CD4-positive, alpha-beta T cell treated with Interleukin-17A for 4 hours (primary cell): ENCODE measurements around the gene CCM2.
A peak's percentile ranks its signal among the peaks of the same experiment; 100 is the strongest.

ENCODE experiments used
- DNase-seq: peaks from one replicate; pipeline ENCODE4 v3.0.0-alpha.2; 2020; ENCODE audit warnings: mixed read lengths

Gene CCM2

DNA sequence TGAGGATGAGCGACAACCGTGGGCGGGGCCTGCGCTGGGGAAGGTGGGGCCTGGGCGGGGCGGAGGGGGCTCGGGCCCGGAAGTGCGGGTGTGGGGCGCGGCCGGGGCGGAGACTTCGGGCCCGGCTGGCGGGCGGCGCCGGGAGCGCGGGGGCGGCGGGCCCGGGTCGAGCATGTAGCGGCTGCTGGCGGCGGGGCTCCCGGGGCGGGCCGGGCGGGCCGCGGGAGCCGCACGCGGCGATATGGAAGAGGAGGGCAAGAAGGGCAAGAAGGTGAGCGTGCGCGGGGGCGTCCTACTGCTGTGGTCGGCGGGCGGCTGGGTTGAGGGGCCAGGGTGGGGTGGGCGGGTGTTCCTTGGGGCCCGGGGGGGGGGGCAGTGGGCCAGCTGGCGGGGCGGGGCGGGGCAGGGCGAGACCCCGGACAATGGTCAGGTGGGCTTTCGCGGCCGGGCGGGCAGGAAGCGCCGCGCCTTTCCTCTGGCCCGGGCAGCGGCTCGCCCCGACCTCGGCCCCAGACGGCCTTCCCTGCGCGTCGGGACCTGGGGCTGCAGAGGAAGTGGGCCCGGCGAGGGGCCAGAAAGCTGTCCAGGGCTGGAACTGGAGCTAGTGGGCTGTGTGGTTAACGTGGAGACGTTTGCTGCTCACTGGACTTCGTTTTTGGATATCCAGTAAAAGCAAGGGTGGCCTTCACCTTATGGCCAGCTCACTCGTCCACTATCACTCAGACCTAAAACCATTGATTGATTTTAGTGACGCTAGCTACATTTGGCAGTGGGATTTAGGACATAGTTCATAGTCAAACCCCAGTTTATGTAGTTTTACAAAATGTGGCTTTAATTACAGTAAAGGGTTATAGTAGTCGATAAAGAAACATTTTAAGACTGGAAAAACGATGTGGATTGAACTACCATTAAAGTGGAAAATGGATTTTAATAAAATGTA, at the start of gene CCM2:
Gene CCM2, plus strand, starts transcription at position 109 of the 940 bp plus-strand sequence. Its CDS starts 133 bp downstream, at position 242.
- DNase-seq: peak; percentile 28

DNA sequence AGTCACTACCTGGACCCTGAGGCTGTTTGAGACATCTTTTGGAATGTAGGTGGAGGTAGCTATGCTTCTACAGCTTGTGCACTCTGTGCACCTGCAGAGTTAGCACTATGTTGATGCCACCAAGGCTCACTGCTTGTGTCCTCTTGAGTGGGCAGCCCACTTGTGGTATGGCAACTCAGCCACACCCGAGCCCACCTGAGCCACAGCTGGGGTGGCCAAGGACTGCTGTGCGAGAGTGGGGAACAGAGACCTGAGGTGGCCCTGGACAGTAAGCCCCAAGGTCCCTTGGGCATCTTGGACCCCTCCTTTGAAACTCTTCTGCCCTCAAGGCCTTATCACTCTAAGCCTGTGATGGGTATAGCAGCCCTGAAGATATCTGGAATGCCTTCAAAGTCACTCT, 46.8 kb upstream of the CCM2 start:
- DNase-seq: no peak

DNA sequence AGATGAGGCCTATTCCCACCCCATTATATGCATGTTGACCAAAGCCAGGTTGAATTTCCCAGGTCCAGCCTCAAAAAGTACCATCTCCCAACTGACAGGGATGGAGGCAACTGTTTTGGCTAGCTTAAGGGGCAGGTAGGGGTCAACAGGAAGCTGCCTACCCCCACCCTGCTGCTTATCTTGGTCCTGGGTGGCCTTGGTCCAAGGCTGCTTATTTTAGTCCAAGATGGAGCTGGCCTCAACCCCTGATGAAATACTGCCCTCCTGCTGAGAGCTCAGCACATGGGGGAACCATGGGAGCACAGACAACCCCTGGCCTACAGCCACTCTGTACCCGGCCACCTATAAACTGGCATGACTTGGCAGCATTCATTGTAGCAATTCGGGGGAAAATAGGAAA, 44.3 kb upstream of the CCM2 start:
- DNase-seq: no peak

DNA sequence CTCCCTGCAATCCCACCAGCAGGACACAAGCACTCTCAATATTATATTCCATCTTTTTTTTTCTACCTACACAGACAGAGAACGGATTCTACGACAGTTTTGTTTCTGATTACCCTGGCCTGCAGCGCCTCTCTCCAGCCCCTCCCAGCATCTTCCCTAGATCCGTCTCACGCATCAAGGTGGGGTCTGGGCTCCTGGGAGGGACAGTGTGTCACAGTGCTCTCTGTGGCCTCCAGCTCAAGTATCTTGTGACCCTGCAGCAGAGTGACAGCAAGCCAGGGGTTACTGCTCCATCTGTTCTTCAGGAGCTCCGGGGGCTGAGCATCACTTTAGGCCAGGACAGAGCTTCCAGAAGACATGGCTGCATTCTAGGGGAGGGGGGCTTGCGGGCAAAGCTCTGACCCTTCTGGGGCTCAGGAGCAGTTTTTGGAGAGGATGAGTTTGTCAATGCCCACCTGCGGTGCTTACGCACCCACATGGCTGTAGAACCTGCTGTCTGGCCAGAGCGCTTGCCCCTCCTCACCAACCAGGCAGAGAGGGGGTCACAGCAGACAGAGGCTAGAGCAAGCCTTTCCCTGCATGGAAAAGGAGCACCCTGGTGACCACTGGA, 43.7 kb upstream of the CCM2 start:
- no peak for DNase-seq

DNA sequence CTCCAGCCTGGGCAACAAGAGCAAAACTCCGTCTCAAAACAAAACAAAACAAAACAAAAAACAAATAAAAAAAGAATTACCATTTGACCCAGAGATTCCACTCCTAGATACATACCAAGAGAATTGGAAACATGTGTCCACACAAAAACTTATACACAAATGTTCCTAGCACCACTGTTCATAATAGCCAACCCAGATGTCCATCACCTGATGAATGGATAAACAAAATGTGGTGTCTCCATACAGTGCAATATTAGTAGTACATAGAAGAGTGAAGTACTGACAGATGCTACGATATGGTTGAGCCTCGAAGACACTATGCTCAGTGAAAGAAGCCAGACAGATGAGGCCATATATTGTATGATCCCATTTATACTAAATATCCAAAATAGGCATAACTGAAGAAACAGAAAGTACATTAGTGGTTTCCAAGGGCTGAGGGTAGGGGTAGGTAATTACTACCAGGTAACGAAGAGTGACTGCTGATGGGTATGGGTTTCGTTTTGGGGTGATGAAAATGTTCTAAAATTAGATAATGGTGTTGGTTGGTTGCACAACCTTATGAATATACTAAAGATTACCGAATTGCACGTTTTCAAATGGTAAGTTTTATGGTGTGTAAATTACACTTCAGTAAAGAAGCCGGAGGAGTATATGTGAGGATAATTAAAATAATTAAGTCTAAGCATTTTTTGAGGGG, 41.2 kb upstream of the CCM2 start:
- no peak for DNase-seq

DNA sequence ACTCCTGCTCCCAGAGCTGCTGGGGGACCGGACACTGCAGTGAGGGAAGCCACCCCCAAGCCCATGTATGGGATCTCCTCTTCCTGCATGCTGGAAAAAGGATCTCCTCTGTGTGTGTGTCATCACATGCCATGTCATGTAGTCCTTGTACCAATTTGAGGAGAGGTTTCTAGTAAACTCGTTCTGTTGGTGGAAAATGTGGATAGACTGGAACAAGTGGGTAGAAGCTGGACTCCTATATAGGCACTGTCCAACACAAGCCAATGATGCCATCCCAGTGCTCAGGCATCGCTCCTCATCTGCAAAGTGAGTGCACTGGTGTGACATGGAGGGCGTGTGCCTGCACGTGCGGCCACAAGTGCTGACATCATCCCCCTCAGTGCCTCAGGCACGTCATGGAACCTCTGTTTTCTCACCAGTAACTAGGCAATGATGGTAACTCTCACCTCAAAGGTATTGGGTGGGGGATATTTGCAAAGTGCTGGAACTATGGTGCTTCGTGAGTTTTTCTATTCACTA, 40.5 kb upstream of the CCM2 start:
- DNase-seq: peak; percentile 21

DNA sequence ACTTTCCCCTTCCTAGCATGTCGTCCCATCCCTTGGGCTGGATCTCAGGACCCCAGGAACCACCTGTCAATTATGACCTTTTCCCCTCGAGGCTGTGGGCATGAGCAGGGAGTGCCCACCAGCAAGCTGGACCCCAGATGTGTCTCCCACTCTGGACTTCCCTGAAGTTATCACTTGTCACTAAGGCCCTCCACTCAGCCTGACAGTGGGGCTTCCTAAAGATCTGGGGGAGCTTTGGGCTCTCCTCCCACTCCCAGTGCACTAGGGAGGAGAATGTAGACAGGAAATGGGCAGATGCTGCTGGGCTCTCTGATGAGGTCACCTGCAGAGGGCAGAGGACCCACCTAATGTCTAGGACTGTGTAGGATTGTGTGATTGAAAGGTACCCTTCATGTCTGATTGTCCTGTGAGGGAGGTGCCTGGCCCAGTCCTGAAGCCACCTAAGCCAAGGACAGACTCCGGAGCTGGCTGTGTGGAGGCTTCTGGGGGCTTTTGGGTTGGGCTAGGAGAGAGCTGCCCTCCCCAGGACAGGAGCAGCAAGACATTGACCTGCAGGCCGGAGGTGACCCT, 39.9 kb upstream of the CCM2 start:
- no peak for DNase-seq

DNA sequence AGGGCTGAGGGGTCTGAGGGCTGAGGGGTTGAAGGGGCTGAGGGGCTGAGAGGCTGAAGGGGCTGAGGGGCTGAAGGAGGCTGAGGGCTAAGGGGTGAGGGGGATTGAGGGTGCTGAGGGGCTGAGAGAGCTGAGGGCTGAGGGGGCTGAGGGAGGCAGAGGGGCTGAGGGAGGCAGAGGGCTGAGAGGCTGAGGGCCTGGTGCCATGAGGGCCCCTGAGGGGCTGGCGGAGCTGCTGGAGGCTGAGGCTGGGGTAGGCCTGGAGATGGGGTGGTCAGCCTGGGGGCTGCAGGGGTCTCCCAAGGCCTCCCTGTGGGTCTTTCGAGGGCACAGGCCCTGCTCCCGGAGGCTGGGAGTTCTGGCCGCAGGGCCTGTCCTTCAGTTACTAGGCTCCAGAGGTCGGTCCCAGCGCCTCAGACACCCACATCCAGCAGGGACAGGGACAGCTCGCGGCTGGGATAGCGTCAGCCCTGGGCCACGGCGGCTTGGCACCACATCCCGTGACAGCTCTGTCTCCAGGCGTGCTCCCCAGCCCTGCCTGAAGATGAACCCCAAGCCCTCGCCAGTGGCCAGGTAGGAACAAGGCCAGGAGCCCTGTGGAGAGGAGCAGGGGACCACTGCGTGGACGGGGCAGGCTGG, 38.0 kb upstream of the CCM2 start:
- no peak for DNase-seq

DNA sequence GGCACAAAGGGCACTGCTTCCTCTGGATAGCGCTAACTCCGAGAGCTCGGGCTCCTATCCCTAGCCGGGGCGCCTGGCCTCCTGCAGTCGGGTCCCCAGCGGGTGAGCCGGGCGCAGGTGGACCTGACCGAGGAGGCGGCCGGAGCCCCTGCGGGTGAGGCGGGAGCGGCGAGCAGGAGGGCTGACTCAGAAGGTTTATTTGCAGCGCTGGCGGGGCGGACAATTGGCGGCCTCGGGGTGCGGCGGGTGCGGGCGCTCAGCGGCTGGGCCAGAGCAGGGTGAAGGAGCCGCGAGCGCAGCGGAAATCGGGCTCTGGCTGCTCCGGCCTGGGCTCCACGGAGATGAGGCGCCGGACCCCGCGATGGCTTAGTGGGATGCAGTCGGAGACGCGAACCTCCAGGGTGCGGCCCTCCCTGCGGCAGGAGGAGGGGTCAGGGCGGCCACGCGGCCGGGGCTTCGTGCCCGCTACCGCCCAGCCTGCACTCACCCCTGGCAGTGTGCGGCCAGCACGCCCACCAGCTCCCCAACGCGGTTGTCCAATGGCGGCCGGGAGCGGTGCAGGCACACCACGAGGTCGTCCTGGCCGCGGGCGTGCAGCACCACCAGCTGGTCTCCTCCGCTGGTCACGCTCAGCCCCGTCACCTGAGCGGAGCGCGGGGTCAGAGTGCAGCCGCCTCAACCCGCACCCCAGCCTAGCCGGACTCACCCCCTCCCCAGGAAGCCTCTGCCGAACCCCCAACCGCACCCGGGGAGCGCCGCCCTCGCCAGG, 37.3 kb upstream of the CCM2 start:
- no peak for DNase-seq

DNA sequence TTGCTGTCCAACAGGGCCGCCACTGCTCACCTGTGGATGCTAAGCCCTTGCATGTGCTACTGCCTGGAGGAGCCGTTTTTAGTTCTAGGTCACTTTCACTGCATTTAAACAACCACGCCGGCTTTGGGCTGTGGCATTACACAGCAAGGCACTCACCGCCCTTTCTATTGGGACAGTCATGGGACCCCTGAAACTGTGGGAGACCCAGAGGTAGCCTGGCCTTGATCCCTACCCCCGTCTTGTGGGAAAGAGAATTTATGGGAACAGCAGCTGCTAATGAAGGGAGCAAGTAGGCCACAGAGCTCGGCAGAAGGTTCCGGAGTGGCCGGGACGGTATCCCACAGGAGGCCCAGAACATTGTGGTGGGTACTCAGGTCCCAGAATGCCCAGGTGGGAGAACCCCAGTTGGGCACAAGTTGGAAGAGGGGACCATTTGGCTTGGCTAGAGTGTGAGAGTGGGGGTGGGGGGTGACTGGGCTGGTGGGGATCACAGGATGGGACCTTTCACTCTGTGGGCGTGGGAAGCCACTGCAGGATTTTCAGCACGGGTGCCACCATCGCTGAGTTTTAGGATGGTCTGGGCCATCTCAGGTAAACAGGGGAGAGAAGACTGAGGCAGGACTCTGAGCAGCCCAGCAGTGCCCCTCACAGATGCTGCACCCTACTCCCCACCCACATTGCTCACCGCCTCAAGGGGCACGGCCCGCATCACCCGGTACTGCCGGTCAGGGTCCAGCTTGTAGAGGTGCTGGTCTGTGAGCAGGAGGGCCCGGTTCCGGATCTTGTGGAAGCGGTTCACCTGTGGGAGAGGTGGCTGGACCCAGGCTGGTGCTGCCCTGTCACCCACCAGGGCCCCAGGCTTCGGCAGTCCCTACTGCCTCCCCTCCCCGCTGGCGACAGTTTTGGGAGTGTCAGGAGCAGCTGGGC, 36.4 kb upstream of the CCM2 start:
- DNase-seq: no peak

DNA sequence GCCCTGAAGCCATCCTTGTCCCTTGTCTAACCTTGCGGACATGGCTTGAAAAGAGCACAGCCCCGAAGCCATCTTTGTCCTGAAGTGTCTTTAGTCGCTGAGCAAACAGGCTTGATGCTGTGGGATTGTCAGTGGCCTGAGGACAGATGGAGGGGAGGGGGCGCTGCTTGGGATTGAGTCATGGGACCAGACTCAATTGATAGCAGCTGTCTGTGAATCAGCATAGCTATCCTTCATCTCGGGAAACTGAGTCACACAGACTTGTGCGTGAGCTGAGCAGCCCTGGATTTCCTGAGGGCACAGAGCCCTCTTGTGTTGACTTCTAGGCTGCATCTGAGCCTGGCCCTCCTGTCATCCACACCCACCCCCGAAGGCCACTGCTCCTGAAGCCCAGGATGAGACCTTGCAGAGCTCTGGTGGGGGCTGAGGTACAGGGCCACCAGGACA, 35.6 kb upstream of the CCM2 start:
- DNase-seq: peak; percentile 31

DNA sequence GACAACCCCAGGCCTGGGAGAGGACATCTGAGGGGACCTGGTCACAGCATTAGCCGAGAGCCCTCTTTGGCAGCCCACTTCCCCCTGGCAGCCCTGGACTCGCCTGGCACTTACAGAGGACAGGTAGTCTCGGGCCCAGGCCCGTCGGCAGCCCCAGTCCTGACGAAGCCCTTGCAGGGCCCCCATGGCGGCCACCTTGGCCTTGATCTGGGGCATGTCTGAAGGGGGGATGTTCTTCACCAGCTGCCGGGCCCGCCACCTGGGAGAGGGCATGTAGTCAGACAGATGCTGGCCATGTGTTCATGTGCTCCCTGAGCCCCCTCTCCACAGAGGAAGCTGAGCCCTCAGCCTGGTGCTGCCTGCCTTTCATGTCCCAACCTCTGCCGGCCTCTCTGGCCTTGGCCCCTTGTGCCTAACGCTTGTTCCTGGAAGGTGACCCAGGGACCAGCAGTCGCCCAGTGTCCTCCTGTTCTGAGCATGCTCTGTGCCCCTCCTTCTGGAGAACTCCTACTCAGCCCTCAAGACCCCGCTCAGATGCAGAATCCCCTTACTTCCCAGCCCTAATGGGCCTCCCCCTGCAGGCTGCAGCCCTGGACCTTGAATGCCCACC, 35.1 kb upstream of the CCM2 start:
- no peak for DNase-seq

DNA sequence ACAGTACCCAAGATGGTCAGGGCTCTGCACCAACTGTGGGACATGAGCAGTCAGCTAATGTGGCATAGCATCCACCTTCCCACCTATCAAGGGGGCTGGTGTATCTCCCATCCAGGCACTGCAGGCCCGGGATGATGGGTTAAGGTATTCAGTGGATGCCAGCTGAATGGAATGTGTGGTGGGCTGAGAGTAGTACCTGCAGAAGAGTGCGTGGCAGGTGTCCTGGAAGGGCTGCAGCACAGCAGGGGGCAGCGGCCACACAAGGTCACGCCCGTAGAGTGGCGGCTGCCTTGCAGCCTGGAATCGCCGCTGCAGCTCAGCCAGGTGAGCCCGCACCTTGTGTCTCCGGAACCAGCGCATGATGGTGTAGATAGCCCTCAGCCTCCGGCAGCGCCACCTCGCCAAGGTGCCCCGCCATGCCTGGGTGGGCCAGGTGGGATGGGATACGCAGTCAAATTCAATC, 34.5 kb upstream of the CCM2 start:
- no peak for DNase-seq

DNA sequence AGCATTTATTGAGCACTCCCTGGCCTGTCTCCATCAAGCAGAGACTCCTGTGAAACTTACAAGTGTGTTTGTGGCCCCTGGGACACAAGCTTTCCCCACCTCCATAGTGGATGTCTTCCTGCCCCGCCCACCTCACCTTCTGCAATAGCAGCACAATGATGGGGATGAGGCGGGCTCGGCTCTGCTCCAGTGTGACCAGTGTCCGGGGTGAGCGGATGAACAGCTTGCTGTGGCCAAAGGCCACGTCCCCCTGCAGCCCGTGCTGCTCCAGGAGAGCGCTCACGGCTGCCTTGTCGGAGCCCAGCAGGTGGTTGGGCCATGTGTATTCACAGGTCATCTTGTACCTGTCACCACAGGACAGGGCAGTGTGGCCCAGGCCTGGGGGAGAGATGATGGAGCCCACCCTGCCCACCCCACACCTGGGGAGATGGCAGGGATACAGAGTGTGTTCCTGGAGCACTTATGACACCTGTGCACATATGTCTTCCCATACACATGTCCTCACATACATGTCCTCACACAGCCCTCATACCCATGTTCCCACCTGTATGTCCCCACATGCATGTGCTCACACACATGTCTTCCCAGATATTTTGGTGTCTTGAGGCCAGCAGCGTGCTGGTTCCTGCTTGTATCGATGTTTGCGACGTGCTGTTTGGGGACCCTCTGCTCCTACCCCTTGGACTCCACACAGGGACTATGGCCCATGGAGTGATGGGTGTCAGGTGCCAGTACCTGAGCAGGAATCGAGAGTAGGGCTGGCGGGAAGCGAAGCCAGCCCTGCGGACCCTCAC, 33.9 kb upstream of the CCM2 start:
- DNase-seq: no peak

DNA sequence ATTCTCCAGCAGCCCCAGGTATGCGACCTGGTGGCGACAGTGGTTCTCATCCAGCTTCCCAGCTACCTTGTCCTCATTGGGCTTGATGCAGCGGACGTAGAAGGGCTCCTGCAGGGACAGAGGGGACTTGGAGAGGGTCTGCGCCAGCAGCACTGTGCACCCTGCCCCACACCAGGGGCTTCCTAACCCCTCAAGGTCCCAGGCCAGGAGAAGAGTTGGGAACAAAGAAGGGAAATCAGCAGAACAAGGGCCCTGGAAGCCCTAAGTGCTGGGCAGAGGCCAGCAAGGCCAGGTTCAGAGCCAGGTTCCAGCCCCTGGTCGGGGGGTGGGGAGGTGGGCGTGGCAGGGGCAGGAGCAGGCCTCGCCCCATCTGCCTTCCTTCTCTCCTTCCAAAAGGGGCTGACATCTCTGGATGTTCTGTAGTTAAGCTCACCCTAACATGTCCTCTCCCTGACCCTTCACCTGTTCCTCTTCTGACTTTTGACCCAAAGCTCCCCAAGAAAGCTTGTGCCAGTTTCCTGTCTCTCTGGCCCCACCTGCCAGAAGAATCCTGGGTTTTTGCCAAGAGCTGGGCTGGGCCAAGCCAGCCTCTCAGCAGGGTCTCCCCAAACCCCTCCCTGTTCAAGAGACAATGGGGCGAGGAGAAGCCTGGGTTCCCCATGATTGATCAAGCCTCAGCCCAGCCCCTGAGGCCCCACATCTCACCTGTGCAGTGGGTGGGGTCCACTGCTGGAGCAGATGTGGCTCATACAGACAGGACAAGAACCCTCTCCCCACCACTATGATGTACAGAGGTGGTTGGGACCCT, 33.1 kb upstream of the CCM2 start:
- DNase-seq: no peak

DNA sequence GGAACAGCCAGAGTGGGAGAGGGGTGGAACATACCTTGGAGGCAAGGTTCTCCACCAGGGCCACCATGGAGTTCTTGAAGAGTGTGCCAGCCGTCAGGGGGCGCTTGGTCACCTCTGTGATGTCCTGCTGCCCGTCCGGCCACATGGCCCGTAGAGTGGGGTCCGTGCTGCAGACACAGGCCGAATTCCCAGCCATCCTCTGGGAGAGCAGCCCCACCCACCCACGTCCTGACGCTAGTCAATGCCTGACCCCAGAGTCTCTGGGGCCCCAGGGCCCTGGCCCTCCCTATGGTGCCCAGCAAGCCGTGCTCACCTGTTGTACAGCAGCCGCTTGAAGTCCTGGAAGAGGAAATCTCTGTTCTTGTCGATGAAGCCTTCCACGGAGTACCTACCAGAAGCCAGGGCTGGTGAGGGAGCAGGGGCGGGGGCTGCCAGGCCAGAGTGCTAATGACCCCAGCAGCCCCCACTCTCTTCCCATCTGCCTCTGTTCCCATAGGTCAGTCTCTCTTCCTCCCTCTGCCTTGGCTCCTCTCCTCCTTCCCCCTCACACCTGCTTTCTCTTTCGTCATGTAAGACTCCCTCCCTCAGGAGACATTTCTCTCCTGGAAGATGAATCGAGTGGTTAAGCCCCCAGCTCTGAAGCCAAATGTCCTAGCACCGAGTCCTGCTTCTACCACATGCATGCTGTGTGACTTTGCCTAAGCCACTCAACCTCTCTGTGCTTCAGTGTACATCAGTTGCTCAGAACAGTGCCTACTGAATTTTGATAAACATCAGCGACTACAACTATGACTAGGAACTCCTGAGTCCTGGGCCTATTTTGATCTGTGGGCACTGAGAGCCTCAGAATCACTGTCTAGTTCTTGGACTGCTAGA, 32.2 kb upstream of the CCM2 start:
- DNase-seq: no peak

DNA sequence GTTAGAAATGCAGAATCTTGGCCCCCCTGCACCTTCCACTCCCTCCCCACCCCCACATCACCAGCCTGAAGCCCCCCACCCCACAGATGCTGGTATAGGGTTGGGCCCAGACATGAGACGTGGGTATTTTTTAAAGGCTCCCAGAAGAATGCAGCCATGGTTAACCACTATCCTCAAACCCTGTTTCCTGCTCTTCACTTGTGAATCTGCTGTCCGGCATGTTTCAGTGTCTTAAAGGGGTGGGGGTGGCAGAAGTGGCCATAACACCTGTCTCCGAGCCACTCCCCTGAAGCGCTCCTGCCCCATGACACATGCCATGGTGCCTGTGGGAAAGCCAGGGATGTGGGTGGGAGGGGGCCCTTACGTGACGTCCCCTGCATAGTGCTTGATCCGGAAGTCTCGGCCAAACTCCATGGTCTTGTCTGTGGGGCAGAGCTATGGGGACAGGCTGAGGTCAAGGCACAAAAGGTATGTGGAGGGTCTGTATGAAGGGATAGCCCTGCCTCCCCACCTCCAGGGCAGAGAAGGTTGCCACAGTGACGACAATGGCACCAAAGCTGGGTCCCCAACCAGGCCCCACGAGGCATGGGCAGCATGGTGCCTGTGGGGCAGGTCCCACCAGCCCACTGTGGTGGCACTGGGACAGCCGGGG, 30.8 kb upstream of the CCM2 start:
- no peak for DNase-seq
